ENCODE measurements around the gene POLR1E.

DNA sequence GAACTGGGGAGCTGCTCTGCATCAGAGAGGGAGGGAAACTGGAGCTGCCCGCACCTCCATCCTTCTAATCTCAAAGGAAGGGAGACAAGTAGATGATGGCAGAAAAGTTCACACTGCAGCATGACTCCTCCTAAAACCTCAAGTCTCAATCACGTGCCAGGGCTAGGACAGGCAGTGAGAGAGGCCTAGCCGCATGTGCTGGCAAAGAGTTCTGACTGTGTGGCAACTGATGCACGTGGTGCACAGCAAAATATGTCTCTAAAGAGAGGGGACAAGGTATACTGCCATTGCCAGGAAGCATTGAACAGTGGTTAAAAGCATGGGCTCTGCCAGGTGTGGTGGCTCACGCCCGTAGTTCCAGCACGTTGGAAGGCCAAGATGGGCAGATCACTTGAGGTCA is 52.4 kb downstream of the POLR1E start:
- TF ChIP-seq, protein P1, sequence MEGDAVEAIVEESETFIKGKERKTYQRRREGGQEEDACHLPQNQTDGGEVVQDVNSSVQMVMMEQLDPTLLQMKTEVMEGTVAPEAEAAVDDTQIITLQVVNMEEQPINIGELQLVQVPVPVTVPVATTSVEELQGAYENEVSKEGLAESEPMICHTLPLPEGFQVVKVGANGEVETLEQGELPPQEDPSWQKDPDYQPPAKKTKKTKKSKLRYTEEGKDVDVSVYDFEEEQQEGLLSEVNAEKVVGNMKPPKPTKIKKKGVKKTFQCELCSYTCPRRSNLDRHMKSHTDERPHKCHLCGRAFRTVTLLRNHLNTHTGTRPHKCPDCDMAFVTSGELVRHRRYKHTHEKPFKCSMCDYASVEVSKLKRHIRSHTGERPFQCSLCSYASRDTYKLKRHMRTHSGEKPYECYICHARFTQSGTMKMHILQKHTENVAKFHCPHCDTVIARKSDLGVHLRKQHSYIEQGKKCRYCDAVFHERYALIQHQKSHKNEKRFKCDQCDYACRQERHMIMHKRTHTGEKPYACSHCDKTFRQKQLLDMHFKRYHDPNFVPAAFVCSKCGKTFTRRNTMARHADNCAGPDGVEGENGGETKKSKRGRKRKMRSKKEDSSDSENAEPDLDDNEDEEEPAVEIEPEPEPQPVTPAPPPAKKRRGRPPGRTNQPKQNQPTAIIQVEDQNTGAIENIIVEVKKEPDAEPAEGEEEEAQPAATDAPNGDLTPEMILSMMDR (IDR thresholded peaks at IDR 0.05) = no peak
- no peak for TF ChIP-seq POLR2A (IDR thresholded peaks at IDR 0.05)
